Measurements from ENCODE around the gene CDH26.

The CDH26 gene

DNA sequence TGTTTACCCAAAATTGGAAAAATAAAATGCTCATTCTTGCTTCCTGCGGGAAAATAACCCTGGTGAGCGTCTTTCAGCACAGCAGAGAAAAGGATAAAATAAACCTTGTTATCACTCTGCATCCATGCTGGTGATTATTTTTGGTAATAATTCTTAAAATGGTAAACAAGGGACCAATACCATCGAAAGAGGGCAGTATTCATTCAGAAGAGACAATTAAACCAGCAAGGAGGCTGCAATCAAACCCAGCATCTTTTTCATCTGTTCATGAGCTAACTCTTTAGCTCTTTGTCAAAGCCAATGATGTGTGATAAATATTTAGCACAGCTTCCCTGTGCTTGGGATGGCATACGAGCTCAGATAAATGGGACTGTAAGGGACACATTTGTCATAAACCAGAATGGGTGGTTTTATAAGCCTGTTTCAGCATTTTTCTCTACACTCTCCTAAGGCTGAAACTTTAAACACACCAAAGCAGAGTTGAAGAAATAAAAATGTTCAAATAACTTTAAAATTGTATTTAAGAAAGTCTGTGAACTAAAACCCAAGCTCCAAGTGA lies 34.4 kb downstream of the CDH26 start:
- no peak for DNase-seq (ENCODE audit: low read depth)
- H3K4me3 ChIP-seq (ENCODE audit: low read depth, low read length) = no peak overlapping the region
- TF ChIP-seq, protein P1, sequence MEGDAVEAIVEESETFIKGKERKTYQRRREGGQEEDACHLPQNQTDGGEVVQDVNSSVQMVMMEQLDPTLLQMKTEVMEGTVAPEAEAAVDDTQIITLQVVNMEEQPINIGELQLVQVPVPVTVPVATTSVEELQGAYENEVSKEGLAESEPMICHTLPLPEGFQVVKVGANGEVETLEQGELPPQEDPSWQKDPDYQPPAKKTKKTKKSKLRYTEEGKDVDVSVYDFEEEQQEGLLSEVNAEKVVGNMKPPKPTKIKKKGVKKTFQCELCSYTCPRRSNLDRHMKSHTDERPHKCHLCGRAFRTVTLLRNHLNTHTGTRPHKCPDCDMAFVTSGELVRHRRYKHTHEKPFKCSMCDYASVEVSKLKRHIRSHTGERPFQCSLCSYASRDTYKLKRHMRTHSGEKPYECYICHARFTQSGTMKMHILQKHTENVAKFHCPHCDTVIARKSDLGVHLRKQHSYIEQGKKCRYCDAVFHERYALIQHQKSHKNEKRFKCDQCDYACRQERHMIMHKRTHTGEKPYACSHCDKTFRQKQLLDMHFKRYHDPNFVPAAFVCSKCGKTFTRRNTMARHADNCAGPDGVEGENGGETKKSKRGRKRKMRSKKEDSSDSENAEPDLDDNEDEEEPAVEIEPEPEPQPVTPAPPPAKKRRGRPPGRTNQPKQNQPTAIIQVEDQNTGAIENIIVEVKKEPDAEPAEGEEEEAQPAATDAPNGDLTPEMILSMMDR (IDR thresholded peaks at IDR 0.05; ENCODE audit: low read depth, low read length, missing control alignments) = no peak

DNA sequence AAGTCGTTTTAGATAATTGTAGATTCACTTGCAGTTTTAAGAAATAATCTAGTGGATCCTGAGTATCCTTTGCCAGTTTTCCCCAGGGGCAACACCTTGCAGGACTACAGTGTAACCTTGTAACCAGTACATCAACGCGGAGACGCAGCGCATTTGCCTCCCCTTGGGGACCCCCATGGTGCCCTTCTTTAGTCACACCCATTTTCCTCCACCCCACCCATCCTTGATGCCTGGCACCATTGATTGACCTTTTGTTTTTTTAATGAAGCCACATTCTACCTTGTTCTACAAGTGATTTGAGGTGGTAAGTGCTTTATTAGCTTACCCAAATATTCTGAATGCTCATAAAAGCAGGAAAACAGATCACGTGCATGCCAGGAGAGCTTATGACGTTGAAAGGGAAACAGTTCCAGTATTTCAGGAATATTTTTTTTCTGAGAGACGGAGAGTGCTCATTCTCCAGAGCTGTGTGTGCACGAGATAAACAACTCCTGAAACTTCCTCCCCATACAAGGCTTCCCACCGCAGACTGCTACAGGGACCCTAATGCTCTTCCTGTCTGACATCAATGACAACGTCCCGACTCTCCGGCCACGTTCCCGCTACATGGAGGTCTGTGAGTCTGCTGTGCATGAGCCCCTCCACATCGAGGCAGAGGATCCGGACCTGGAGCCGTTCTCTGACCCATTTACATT lies 35.7 kb downstream of the CDH26 start:
- TF ChIP-seq, protein P1 (IDR thresholded peaks at IDR 0.05; ENCODE audit: low read depth, low read length, missing control alignments) = no peak
- DNase-seq (ENCODE audit: low read depth) = no peak
- no peak overlapping the region for H3K4me3 ChIP-seq (ENCODE audit: low read depth, low read length)

DNA sequence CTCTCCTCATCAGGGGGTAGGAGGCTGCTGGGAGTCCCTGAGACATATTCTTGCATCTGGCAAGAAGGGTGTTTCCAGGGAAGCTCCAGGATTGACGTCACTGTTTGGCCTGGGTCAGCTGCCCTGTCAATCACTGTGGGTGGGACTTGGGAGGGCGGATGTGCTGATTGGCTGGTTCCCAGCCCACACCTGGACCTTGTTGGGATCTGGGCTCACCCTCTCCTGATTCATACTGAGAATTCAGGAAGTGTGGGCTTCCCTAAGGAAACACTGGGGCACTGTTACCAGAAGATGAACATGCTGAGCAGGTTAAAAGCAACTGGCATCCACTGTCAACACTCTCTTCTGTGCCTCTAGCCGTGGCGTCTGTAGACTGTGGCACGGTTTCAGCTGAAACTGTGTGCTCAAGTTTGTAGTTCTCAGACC lies 36.5 kb downstream of the CDH26 start:
- no peak overlapping the region for H3K4me3 ChIP-seq (ENCODE audit: low read depth, low read length)
- TF ChIP-seq, protein P1 (IDR thresholded peaks at IDR 0.05; ENCODE audit: low read depth, low read length, missing control alignments) = no peak
- no peak for DNase-seq (ENCODE audit: low read depth)

DNA sequence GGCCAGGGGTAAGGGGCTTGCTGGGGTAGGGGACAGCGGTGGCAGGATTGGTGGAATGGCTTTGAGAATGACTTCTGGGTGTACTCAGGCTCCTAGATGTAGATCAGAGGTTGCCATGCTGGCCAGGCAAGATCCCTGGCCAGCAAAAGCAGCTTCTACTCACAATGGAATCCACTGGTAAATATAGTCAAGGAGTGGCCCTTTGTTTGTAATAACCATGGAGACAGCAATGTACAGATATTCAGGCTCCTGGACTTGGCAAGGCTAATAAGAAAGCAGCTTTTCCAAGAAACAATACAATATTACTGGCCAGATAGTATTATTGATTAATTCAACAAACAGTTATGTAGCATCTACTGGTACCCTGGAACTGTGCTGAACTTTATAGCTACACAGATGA lies 37.9 kb downstream of the CDH26 start:
- TF ChIP-seq, protein P1 (IDR thresholded peaks at IDR 0.05; ENCODE audit: low read depth, low read length, missing control alignments) = no peak
- no peak for DNase-seq (ENCODE audit: low read depth)

DNA sequence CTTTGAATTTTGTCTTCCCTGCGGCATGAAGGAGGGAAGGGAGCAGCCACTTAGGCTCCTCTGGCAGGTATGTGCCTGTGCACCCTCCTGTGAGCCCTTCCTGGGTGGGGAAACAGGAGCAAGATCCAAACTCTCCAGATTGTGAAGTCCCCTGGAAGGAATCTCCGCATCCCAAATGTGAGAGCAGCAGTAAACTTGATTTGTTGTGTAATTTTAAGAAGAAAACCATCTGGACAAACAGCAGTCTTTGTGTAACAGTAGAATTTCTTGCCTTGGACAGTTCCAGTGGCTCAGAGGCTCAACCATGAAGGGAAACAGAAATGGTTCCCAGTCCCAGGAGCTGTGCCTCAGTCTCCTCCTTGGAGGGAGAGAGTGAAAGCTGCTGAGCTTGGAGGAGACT lies 39.7 kb downstream of the CDH26 start:
- DNase-seq (ENCODE audit: low read depth) = no peak
- no peak overlapping the region for H3K4me3 ChIP-seq (ENCODE audit: low read depth, low read length)
- TF ChIP-seq, protein P1 (IDR thresholded peaks at IDR 0.05; ENCODE audit: low read depth, low read length, missing control alignments) = no peak

More for the DNA sequence above, 37.9 kb downstream of the CDH26 start:
- no peak overlapping the region for H3K4me3 ChIP-seq (ENCODE audit: low read depth, low read length)

DNA sequence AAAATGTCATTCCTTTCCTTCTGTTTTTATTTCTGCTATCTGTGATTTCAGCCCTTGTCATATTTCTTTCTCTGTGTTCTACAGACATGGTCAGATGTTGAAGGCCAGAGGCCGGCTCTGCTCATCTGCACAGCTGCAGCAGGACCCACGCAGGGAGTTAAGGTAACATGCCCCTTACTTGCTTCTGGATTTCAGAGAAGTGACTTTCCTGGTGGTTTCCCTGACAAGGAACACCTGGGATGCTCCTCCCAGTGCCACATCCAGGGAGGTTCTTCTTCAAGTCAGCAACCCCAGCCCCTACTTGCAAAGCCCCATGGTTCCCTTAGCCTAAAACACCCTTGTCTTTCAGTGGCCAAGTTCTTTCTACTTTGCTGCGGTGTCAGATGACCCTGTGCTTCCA lies 41.3 kb downstream of the CDH26 start:
- no peak for DNase-seq (ENCODE audit: low read depth)
- no peak overlapping the region for H3K4me3 ChIP-seq (ENCODE audit: low read depth, low read length)
- TF ChIP-seq, protein P1 (IDR thresholded peaks at IDR 0.05; ENCODE audit: low read depth, low read length, missing control alignments) = no peak

Data from GM12864 (cell line).